ENCODE results near the gene POU2F3.

Gene POU2F3

GRCh38 chr11:120239713-120240640 is at the start of gene POU2F3:
Gene POU2F3, plus strand, starts transcription at chr11:120240140. Its CDS starts 204 bp downstream, at chr11:120240344.
- no peak for DNase-seq (ENCODE audit: low read depth)

- no peak for DNase-seq (ENCODE audit: low read depth)
Observed at GRCh38 chr11:120191058-120191457, 48.9 kb upstream of the POU2F3 start.

- DNase-seq (ENCODE audit: low read depth), result no peak
Observed at GRCh38 chr11:120192831-120193625, 46.9 kb upstream of the POU2F3 start.

DNA sequence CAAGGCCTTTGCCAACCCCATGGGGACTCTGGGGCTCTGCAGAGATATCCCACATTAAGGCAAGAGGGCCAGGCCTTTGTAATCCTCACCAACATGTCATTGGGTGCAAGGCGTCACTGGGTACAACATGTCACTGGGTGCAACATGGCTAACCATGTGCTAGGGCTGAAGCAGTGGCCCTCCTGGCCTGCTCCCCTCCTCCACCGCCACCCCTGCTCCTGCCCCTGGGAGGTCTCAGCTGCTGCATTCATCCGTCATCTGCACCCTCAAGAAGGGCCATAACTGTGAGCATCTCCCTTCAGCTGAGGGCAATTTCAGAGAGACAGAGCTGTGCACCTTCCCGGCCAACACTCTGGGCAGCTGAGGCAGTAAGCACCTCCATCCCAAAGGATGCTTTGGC is 45.8 kb upstream of the POU2F3 start:
- DNase-seq (ENCODE audit: low read depth), result no peak

- no peak for DNase-seq (ENCODE audit: low read depth)
Observed at GRCh38 chr11:120195601-120196320, 44.2 kb upstream of the POU2F3 start.

DNA sequence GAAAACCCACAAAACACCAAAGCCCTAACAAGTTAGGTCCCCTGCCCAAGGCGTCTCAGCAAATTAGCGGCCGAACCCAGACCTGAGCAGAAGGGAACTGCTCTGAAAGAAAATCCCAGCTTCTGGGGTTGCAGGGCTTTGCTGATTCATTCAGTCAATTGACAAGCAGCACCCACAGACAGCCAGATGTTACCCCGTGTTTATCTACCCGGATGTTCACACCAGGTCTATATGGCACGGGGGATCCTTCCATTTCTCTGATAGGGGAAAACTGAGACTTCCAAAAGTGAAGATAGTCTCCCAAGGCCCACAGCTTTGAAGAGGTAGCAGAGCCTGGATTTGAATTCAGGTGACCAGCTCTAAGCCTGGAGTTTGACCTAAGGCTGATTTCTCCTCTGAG is 43.1 kb upstream of the POU2F3 start:
- DNase-seq (ENCODE audit: low read depth), result no peak

DNA sequence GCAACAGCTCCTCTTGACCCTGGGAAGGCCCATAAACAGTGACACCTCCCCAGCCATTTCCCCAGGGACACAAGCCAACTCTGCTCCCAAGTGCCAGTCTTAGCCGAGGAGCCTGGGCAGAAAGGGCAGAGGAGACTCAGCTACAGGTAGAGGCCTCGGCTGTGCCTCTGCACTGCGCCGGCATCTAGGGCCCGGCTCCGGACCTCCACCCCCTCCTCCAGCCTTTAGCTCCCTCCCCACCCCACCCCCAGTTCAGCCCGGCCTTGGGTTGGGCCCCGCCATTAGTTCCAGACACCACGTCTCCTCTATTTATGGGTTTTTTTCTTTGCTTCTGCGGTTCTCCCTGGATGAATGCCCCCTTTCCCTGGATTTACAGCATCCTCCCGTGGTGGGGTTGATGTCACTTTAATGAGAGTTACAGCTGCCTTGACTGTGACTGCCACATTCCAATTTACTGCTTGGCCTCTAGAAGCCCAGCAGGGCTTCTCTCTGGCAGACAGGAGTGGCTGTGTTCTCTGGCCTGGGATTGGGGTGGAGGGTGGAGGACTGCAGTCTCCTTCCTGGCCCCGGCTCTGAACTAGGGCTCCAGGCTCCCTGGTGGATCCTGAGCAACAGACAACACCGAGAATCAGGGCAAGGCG is 42.6 kb upstream of the POU2F3 start:
- DNase-seq (ENCODE audit: low read depth), result no peak

- no peak for DNase-seq (ENCODE audit: low read depth)
Observed at GRCh38 chr11:120197977-120198376, 42.0 kb upstream of the POU2F3 start.

DNA sequence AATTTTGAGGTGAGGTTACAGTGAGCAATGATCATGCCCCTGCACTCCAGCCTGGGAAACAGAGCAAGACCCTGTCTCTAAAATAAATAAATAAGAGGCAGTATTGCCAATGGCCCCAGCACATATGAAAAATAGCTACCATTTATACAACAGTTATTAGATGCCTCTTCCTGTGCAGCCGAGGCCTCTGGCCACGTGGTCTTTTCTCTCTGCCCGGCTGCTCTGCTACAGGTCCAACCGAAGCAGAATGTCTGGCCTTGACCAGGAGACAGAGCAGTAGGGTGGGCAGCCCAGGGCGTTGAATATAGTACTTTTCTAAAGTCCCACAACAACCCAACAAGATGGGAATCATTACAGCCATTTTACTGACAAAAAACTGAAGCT is 41.5 kb upstream of the POU2F3 start:
- no peak for DNase-seq (ENCODE audit: low read depth)

- DNase-seq (ENCODE audit: low read depth), result no peak
Observed at GRCh38 chr11:120198787-120199469, 41.0 kb upstream of the POU2F3 start.

- DNase-seq (ENCODE audit: low read depth), result no peak
Observed at GRCh38 chr11:120199613-120200012, 40.3 kb upstream of the POU2F3 start.

DNA sequence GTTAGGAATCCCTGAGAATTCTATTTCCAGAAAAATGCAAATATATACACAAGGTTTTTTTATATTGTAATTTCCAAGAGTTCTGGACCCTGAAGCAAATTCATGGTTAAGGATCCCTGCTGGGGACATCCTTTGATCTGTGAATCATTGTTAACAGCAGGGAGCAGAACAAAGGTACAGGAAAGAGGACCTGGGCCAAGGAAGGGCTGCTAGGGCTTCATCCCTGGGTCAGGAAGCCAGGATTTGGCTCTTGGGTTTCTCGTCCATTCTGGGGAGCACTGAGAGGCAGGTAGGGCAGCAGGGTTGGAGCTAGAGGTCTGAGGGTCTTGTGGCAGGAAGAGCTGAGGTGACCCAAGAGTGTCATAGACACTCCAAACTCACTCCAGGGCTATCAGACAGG is 39.3 kb upstream of the POU2F3 start:
- no peak for DNase-seq (ENCODE audit: low read depth)

GRCh38 chr11:120201653-120202052 is 38.3 kb upstream of the POU2F3 start:
- no peak for DNase-seq (ENCODE audit: low read depth)

GRCh38 chr11:120203626-120204025 is 36.3 kb upstream of the POU2F3 start:
- no peak for DNase-seq (ENCODE audit: low read depth)

- no peak for DNase-seq (ENCODE audit: low read depth)
Observed at GRCh38 chr11:120205596-120206161, 34.3 kb upstream of the POU2F3 start.

DNA sequence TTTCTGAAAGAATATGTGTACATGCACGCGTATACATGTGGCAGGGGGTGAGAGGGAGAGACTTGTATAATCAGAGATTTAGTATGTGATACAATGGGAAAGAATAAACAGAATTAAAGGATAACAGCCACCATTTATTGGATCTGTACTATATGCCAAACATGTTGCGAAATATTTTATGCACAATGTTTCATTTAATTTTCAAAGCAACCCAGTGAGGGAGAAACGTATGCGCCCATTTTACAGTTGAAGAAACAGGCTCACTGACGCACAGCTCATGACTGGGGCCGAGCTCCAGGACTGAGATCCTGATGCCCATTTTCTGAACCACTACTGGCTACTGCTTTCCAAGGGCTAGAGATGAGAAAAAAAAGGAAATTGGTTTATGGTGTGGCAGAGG is 32.4 kb upstream of the POU2F3 start:
- DNase-seq (ENCODE audit: low read depth), result no peak

DNA sequence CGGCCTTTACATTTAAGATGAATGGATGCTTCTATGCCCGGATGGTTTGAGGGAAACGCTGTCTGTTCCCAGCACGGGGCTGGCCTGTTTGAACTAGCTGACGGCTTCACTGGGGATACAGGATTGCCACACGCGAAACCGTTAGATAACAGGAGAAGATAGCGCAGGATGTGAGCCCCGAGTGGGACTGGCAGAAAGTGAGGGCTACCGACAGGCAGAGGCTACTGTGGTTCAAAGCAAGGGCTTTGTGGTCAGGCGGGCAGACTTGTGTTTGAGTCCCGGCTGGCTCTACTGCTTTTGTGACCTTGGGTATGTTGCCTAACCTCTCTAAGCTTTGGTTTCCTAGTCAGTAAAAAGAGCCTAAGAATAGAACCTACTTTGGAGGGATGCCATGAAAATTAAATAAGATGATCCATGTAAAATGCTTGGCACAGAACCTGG is 31.9 kb upstream of the POU2F3 start:
- DNase-seq (ENCODE audit: low read depth), result no peak

DNA sequence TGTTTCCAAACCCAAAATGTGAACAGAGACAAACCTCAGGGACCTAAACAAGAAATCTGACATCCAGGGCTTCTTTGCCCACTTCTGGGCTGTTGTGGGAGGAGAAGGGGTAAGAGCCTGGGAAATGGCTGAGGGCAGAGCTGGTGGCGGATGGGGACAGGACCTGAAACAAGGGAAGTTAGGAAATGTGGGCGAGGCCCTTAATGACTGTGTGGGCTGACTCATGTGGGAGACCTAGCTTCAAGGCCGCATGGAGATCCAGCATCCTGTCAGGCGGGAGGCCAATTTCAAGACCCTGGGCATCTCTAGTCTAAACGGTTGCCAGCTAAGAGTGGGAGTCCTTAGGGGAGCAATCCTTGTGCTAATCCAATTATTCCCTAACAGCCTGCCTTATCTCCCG is 31.2 kb upstream of the POU2F3 start:
- no peak for DNase-seq (ENCODE audit: low read depth)

DNA sequence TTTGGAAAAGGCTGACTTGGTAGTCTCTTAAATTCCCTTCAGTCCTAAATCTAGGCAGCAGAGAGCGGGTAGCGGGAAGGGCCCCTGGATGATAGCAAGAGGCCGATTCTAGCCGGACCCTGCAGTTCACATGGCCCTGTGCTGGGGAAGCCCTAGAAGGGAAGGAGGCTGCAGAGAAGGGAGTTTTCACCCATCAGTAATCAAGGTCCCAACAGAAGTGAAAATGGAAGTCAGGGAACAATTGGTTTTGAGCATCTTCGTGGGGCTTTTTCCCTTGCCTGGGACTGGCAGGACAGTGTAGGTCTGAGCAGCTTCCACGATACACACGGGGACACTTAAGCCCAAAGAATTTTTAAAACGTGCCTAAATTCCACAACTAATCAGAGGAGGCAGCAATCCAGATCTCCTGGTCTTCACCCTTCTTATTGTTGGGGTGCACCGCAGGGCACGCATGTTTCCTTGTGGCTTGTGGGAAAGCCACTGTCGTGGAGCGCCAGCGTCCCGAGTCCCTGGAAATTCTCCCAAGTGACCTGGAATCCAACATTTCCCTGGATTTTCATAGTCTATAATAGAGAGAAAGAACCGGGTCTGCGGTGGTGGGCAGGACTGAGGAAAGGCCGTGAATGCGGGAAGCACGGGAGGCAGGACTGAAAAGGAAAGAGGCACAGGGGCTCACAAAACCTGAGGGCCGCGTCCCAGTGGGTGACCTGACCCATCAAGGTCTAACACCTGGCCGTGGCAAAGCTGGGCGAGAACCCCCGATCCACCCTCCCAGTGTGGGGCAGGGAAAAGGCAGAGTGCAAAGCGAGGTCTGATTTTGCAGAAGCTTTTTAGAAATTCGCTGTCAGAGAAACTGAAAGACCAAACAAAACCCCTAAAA is 30.0 kb upstream of the POU2F3 start:
- DNase-seq (ENCODE audit: low read depth), result no peak
